Measurements from ENCODE around the gene C9orf85.
"Not testable (repeated sequence)": the region's sequence is repeated elsewhere in the genome, so short reads cannot be mapped to it uniquely, and the experiment has no call there.

The C9orf85 gene

DNA sequence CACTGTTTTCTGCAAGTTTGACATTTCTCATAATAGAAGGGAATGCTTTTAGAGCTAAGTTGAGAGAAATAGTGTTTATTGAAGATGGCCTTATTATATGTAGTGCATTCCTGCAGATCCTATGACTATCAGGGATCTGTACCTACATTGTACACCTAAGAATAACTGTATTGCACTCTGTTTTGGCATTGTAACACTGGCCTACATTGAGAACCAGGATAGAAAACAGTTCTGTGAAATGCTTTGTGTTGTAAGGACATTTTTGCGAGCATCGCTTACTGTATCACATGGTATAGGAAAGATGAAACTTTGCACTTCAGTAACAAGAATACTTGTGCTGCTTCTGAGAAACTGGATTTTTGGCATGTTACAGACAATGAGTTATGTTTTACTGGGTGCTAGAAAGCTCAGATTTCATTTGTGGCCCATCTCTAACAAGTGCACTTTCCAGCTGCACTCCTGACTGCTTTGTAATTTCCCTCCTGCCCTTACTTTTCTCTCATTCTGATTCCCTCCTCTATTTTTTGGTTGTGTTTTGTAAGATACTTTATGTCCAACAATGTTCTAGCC lies 30.6 kb downstream of the C9orf85 start:
- no peak for DNase-seq (ENCODE audit: low read depth)

DNA sequence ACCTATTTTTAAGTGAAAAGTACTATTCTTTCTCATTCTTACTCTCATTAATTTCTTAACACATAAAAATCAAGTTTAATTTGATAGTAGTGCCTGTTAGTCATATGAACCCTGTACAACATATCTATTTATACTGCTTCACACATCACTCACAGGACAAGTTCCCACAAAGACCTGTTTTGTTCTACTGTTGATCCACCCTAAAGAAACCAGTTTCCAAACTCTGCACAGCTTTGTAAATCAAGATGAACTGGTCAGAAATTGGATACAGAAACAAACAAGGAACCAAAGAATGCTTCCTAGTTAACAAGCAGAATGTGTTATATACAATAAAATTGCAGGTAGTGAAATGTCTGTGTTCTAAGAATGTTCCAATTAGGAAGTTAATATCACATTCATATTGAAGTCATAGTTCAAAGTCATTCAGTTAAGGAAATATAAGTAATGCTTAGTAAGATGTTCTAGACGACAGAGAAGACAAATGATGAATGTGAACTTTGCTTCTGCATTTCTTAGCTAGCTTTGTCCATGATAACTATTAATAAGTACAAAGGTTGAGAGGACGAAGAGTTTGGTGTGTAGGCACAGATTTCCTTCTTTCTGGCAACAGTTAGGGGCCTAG lies 33.4 kb downstream of the C9orf85 start:
- DNase-seq (ENCODE audit: low read depth): no peak

DNA sequence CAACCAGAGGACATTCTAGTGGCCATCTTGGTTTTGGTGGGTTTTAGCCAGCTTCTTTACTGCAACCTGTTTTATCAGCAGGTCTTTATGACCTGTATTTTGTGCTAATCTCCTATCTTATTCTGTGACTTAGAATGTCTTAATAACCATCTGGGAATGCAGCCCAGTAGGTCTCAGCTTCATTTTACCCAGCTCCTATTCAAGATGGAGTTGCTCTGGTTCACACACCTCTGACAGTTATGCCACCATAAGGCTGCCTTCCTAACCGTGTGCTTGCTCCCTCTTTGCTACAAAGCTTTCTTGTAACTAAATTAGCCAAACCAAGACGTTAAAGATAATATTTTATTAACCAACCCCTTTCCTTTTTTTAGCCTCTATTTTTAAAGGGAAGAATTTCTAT lies 43.2 kb downstream of the C9orf85 start:
- DNase-seq (ENCODE audit: low read depth): not testable (repeated sequence)

- no peak for DNase-seq (ENCODE audit: low read depth)
Measured at GRCh38 chr9:71955300-71955915, 44.0 kb downstream of the C9orf85 start.

DNA sequence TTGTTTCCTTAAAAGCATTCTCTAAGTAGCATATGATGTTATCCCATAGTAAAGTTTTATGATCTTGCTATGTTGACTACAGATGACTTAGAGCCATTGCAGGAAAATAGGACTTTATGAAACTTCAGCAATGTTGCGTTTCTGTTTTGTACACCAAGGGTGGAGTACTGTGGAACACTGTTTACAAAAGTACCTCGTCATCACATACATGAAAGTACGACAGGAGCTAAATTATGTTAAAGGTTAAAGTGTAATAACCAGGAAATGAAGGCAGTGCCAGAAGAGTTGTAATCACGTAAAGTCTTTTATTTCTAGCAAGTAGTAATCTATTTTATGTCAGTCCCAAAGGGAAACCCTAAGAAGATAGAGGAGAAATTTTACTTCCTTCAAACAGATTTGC lies 50.9 kb downstream of the C9orf85 start:
- no peak for DNase-seq (ENCODE audit: low read depth)

GRCh38 chr9:71963471-71963996 lies 52.1 kb downstream of the C9orf85 start:
- not testable (repeated sequence) for DNase-seq (ENCODE audit: low read depth)

DNA sequence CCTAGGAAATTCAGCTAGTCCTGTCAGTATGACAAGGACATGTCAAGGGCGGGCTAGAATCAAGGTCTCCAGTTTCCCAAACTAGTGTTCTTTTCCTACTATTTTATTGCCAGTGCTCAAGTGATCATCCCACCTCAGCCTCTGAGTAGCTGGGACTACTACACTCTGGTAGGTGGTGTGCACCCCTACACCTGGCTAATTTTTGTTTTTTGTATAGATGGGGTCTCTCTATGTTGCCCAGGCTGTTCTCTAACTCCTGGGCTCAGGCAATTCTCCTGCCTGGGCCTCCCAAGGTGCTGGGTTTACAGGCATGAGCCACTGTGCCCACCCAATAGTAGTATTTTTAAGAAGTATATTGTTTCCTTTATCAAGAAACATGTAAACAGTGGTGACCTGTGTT lies 54.0 kb downstream of the C9orf85 start:
- DNase-seq (ENCODE audit: low read depth): no peak

DNA sequence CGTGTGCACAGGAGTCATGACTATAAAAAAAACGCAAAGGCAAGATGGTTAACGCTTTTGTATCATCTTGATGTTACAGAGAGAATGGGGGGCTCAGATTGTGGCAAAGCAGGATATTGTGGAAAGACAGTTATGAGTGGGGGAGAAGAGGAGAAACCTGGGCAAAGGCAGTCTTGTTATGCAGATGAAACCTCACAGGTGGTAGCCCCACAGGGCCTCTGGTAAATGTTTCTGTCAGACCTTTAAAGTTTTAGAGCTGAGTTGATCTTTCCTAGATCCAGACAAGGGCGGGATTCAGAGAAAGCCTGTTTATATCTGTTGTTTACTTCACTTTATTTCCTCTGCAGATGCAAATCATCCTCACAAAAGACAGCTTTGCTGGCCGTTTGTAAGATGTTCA lies 55.2 kb downstream of the C9orf85 start:
- DNase-seq (ENCODE audit: low read depth): no peak

DNA sequence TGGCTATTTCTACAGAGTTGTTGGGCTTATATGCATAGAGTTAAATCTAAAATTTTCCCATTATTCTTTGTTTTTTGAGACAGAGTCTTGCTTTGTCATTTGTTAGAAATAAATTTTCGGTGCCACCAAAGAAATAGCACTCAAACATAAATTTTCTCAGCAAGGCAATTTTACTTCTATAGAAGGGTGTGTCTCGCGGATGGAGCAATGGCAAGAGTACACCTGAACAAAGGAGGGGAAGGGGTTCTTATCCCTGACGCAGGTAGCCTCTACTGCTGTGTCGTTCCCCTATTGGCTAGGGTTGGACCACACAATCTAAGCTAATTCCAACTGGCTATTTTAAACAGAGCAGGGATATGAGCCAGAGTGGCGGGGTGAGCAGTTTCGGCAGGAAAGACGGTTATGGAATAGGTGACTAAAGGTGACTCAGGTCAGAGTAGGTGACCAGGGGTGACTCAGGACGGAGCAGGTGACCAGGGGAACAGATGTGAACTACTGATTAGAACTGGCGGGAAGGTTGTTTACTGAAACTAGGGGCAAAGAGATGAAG lies 57.2 kb downstream of the C9orf85 start:
- no peak for DNase-seq (ENCODE audit: low read depth)

- no peak for DNase-seq (ENCODE audit: low read depth)
Measured at GRCh38 chr9:71975833-71976232, 64.4 kb downstream of the C9orf85 start.

- no peak for DNase-seq (ENCODE audit: low read depth)
Measured at GRCh38 chr9:71977003-71977402, 65.6 kb downstream of the C9orf85 start.

- DNase-seq (ENCODE audit: low read depth): no peak
Measured at GRCh38 chr9:71980266-71981190, 69.1 kb downstream of the C9orf85 start.

DNA sequence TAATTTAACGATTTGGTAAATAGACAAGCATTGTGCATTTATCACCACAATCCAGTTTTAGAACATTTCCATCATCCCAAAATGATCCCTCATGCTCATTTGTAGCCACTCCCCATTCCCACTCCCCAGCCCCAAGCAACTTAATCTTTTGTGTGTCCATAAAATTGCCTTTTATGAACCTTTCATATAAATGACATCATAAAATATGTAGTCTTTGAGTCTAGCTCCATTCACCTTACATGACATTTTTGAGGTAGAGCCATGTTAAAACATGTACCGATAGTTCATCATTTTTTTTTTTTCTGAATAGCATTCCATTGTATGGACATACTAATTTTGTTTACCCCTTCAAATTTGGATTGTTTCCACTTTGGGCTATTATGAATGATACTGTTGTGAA lies 70.5 kb downstream of the C9orf85 start:
- no peak for DNase-seq (ENCODE audit: low read depth)

DNA sequence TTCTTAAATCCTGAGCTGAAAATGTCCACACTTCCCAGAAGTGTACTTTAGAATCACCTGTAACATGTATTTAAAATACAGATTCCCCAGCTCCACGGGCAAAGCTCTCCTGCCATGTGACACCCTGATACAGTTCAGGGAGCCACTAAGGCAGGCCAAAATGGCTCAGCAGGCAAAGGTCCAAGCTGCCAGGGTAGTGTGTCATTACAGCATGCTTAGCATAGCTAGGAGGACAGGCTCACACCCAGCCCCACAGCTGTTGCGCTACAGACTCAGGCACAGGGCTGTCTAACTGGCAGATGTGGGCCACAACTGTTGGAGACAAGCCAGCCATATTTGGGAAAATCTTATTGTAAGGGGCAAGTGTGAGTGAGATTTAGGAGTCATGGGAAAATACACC lies 73.0 kb downstream of the C9orf85 start:
- no peak for DNase-seq (ENCODE audit: low read depth)

GRCh38 chr9:71984831-71985281 lies 73.4 kb downstream of the C9orf85 start:
- DNase-seq (ENCODE audit: low read depth): no peak

GRCh38 chr9:71985297-71985911 lies 74.0 kb downstream of the C9orf85 start:
- no peak for DNase-seq (ENCODE audit: low read depth)

GRCh38 chr9:71986900-71987299 lies 75.5 kb downstream of the C9orf85 start:
- no peak for DNase-seq (ENCODE audit: low read depth)

GRCh38 chr9:71987471-71988371 lies 76.3 kb downstream of the C9orf85 start:
- no peak for DNase-seq (ENCODE audit: low read depth)

DNA sequence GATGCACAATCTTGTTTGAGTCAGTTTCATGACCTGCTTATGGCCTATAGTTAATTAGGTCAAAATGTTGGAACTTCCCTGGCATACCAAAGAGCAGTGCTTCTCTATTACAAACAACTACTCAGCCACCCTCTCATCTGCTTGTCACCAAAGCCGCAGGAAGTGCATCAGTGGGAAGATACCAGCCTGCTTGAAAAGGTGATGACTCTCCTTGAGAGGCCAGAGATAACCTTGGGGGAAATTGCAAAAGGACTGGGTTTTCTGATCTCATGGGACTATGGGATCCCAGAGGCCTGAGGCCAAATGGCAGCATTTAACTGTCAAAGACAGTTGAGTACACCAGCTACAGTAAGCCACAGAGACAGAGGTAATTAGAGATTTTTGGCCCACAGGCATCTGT lies 79.0 kb downstream of the C9orf85 start:
- DNase-seq (ENCODE audit: low read depth): no peak

DNA sequence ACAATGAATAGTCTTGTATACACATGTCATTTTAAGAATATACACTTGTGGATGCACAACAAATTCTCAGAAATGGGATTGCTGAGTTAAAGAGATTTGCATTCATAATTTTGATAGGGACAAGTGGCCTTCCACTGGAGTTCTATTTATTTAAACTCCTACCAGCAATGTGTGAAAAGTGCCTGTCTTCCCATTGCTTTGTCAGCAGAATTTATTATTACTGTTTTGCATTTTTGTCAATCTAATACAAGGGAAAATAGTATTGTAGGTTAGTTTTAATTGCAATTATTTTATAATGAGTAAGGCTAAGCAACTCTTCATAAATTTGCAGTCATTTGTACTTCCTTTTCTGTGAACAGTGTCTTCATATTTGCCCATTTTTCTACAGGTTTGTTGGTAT lies 94.0 kb downstream of the C9orf85 start:
- no peak for DNase-seq (ENCODE audit: low read depth)

DNA sequence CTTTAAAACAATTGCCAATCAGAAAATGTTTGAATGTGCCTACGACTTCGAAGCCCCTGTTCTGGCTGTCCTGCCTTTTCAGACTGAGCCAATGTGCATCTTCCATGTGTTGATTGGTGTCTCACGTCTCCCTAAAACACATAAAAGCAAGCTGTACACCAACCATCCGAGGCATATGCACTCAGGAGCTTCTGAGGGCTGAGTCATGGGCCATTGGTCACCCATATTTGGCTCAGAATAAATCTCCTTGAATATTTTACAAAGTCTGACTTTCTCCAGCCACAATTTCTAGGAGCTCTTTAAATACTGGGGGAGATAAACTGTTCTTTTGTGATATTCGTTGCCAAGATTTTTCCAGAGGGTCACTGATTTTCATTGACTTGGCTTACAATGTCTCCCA lies 95.1 kb downstream of the C9orf85 start:
- DNase-seq (ENCODE audit: low read depth): no peak
